GM18502 (cell line): Measurements from ENCODE around the gene PABPC3.

Experiments used
- ATAC-seq: cut with Tn5 transposase; IDR thresholded peaks from one replicate; pipeline ENCODE4 v1.9.1; 2021; ENCODE audit warnings: mild to moderate bottlenecking; ENCODE audit not compliant: unreplicated experiment, poor library complexity

PABPC3 gene

DNA sequence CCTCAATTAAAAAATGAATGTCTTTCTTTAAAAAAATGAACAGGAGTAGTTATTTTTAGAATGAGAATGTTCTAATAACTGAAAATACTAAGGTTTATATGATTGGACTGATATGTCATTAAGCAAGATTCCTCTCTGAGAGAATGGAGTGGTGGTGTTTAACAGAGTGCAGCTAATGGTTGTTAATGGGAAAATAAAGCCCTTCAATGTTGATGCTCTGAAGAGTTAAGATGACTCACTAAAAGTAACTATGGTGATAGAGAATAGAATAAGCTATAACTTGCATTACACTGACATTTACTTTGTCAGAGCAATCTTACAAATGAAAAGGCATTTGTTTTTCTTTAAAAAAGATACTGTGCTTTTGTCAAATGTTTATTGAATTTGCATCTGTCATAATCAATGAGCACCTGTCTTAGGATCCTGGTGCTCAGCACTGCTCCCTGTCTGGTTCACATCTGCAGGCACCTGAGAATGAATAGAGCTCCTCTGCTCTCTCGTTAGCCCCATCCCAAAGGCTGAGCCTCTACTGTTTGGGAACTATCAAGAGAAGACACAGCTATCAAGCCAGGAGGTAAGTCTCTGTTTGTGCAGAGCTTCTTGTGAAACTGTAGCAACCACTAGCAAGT is 15.1 kb downstream of the PABPC3 start:
- no peak for ATAC-seq

DNA sequence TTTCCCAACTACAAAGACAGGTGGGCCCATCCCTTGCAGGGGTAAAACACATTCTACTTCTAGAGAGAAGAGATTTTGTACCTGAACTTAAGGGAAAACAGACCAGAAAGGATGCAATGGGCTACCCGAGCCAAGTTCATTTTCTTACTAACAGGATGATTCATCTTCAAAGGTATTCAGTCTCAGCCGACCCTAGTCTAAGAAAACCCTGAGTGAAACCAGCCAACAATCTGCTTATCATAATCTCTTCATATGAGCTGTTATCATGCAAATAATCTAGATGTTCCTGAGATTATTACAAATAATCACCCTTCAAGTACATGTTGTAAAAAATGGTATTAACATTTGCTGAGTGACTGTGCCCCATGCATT is 15.6 kb downstream of the PABPC3 start:
- no peak for ATAC-seq

DNA sequence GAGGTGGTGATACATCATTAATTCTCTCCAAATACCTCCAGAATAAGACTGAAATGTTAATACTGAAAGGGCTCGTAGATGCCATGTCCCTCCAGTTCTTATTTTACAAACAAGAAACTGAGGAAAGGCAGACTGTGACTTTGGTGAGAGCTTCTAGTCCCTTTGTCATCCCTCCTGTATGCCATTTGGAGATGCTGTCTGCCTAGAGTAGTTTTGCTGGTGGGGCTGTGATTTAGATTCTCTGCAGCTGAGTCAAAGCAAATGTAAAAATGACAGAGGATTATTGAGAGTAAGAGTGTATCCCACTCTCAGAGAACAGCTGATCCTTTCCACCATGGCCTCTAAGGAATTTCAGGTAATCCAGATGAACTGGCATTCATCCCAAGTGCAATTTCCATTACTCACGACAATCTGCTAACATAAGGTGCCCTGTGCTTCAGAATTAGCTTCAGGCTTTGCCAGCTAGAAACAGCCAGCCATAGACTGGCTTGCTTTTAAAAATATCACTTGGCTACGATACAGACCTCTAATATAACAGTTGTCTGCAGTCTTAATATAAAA is 16.8 kb downstream of the PABPC3 start:
- ATAC-seq, result no peak

DNA sequence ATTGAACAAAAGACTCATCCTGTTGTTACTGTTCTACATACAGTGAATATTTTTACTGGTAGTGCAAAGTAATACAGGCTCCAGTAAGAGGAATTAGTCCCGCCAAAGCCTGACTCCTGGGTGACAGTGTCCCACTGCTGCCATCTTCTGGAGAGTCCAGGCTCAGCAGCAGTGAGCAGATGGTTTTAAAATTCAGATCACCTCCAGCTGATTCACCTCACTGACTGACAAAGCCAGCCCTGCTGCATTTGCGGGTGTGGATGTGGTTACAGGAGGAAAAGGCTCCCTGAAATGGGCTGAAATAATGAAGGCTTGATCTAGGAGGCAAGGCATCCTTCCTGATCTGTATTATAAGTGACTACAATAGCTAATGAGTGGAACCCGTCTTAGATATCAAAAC is 18.3 kb downstream of the PABPC3 start:
- peak; percentile 64 for ATAC-seq

DNA sequence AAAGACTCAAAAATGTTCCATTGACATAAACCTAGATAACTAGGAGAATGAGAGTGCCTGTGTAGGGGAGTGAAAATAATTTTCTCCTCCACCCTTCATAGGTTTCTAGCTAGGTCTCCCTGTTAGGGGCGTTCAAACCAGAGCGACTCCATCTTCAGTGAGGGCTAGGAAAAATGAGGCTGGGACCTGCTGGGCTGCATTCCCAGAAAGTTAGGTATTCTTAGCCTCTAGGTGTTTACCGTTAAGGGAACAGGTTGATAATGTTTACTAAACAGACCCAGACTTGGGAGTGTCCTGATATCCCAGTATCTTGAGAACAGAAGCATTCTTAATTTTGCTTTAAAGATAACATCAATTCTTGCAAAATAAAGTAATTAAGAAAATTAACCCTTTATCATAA is 20.1 kb downstream of the PABPC3 start:
- no peak for ATAC-seq

DNA sequence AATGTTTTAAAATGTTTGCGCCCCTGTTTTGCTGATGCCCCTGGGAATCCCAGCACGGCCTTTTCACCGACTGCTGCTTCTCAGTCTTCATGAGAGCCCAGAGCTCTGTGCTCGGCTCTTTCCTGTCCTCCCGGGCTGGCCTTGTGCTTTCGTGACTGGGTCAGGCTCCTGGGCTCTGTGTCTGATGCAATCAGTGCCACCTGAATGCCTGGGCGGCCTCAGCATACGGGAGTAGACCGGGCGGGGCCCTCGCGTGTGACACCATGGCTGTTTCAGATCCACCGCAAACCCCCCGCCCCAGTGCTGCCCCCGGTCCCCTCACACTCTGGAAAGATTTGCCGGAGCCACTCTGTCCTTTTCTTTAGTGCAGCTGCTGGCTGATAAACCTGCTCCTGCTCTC is 21.4 kb downstream of the PABPC3 start:
- ATAC-seq, result no peak

DNA sequence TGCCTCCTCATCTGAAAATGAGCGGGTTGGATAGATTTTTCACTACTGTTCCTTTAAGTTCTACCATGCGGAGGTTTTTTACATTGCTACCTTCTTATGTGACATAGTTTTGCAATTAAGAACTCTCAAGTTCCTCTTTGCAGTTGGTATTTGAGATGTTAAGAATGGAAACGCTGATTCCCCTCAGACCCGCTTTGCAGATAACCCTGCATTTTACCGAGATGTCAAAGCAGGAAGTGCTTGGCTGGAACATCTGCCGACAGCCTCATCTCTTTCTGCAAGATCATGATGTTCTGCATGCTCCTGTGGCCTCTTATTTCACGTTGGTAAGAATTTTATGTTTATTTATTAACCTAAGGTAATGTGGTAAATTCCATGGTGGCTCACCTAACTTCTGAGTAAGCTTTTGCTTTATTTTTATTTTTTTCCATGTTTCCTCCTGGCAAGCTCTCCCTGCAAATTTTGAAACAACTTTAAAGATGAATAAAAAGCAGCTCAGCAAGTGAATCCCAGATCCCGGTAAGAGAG is 22.5 kb downstream of the PABPC3 start:
- ATAC-seq, result no peak

DNA sequence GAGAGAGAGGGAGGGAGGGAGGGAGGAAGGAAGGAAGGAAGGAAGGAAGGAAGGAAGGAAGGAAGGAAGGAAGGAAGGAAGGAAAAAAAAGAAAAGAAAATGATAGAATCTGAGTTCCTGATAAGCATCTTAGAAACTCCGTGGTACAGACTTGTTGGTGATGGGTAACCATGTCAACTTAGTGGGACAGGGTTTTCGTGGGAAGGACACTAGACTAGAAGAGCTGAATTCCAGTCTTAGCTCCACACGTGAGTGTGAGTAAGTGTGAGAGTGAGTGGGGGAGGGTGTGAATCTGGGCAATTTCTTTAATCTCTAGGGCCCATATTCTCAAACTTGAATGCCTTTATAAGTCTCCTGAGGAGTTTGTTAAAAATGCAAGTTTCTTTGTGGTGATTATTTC is 35.0 kb downstream of the PABPC3 start:
- ATAC-seq, result no peak

DNA sequence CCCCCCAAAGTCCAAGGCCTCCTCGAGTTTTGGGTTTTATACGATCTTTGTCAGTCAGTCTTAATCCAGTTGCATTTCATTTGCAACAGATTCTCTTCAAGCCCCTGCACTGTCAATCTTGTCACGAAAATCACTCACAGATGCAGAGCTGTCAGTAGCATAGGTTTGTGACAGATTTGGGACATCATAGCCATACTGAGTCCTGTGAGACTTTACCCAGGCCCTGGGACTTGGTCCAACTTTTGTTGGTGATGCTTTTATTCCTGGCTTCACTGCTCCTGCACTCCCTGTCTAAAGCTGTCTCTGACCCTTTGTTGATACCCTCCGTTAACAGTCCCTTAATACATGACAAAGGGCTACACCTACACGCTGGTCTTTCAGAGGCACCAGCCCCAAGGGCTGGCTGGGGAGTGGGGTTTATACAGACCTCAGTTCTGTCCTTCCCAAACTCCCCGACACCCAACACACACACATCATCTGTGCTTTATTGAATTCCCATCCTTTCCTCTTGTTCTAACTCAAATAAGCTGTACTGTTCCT is 36.0 kb downstream of the PABPC3 start:
- no peak for ATAC-seq

DNA sequence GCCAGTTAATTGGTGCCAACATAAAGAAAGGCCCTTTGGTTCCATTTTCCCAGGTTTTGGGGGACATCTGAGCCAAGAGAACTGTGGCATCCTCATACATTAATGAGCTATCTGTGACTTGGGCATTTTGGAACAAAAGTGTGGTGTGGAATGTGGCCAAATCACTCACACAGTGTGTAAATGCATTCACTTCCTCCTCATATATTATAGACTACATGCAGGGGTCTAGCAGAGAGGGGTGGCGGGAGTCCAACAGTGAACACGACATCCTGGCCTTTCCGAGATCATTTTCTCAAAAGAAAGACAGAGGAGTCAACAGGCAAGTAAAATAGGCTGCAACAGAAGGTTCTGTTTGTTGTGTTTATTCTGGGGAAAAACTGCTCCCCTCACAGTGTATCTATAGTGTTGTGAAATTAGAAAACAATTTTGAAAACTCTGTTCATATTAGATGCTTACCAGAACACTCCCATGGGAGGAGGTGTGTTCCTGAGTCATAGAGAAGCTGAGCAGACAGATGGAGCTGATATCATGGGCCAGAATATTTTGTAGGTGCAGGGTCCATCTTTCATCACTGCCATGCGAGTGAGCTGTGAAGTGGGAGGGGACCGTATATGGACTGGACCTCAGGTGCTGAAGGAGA is 36.9 kb downstream of the PABPC3 start:
- ATAC-seq, result no peak

DNA sequence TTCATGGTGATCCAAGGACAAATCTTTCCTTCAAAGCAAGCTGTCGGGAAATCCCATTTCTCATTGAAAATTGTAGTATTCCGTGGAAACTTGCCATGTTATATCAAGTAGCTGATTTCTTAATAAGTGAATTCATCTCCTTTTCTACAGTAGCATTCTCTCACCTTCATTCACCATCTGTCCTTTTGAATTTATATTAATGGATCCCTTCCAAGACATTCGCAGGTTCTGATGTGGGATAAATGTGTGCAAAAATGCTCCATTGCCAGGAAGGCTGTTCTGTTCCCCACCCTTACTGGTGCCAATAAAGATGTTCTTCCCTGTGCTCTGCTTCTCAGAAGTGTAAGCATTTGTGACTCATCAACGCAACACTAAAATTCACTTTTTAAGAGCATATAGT is 40.0 kb downstream of the PABPC3 start:
- ATAC-seq, result no peak

DNA sequence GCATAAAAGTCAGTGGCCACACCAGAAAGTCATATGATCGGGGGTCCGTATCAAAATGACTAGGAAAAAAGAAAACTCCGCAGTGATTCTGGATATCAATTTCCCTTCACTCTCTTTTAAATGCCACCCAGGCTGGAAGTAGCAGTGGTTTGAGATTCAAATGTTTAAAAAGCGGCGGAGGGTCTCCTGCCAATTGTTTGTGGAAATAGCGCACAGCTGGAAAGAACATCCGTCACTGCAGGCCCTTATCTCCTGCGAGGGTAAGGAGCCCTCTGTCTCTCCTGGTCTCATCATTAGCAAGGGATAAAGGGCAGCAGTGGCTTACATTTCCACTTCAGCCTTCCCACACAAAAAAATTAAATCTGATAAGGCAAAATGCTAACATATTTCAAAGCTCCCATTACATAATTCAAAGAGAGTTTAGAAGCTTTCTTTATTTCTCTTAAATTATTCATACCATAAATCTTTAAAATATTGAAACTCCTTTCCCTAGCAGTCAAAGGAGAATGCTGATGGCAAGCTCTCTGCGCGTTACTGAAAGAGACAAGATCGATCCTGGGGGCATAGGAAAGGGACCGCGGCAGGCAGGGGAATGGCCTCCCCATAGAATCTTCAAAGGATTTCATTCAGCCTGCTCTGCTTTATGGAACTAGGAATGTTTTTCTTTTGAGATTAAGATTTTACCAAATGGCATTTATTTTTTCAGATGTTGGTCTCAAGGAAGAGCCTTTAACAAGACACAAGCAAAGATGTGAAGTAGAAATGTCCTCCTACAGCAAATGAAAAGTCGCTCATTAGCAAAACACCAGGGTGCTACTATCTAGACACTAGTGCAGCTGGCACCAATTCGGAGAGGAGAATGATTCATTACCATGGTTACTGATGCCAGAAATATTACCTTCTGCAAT is 41.2 kb downstream of the PABPC3 start:
- no peak for ATAC-seq

DNA sequence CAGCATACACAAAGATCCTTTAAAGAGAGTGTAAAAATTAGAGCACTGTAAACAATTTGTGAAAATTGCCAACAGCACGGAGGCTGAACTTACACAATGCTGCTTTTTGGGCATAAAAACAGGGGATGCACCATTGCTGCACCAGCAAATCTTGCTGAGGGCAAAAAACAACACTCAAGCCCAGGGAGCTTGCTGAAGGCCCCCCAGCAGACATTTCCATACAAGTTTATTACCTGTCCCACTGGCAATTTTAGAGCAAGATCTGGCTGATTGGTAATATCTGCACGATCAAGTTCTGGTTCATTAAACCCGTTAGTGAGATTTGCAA is 41.8 kb downstream of the PABPC3 start:
- ATAC-seq, result no peak

DNA sequence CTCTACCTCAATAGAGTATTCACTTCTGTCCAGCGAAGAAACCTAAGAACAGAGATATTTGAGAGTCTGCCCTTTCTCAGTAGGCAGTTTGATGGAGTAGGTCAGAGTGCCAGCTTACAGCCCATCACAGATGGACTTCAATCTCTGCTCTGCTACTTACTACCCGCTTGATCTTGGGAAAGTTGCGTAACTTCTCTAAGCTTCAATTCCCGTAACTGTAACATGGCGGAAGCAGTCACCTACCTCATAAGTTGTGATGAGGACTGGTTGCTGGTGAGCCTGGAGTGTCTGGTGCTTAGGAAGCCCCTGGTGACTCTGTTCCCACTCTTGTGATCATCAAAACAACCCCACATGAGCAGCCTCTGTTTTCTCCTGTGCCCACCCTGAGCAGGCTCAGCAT is 45.1 kb downstream of the PABPC3 start:
- ATAC-seq, result no peak

DNA sequence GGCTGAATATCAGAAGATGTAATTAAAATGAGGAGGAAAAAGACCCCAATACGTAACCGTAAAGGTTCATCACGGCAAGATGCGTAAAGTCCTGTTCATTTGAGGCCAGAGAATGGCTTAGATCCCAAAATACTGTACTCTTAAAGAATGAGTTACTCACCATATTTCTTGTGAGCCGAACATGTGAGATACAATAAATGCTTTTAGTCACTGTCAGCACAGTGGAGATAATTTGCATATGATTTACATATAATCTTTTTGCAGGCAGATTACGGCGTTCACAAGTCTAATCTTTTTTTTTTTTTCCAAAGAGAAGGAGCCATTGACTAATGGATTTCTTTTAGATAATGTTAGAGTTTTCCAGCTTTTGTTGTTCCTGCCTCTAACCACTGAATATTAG is 47.8 kb downstream of the PABPC3 start:
- ATAC-seq, result no peak

DNA sequence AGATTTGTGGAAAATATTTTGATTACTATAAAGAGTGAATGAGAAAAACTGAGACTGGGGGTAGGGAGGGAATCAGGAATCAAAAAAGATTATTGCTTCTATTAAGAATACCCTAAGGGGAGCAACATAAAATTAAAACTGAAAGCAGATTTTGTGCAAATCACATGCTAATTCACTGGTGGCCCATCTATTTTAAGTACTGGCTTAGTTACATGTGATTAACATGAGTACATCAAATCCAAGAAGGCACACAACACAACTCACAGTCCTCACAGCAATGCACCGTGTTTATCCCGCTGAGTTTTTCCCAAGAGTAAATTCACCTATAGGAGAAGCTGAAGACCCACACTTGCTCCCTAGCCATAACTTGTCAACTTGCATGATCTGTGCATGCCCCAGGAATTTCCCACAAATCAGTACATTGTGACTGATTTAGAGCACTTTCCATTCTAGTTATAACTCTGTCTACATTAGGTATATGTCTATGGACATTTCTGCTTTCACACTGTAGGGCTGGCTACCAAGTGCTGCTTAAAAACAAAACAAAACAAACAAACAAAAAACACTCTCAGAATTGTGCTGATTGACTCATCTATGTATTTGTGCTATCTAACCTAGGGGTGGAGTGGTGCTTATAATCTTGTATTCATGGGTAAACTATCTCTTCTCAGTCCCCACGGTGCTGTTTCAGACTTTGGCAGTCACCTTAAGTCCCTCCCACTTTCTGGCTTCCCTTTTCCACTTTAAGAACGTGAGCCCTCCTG is 51.9 kb downstream of the PABPC3 start:
- peak; percentile 86 for ATAC-seq

DNA sequence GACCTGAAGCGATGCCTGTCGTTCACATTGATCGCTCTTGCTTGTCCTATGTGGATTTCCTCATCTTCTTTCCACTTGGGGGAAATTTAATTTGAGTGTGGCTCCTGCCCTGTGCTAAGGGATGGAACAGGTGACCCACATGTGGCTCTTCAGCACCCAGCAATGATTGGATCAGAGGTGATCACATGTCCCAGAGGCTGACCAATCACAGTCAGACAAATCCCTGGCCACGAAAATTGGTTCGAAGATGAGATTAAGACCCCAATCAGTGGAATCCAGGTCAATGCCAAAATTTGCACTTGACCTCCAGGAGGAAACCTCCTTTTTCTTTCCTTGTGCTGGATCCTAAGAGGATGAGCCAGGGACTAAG is 52.5 kb downstream of the PABPC3 start:
- no peak for ATAC-seq
